Neutrophil (primary cell): Measurements from ENCODE around the gene ADAM15.

Source experiments
- H3K27ac ChIP-seq: fragments of 200-600 bp; sonication (generic); 2 replicates; pipeline ENCODE4 v1.5.1; 2016; ENCODE audit warnings: mild to moderate bottlenecking, moderate library complexity
- H3K27me3 ChIP-seq: fragments of 200-600 bp; sonication (generic); 2 replicates; pipeline ENCODE4 v1.6.0; 2016; ENCODE audit warnings: mild to moderate bottlenecking
- H3K36me3 ChIP-seq: fragments of 200-600 bp; sonication (generic); 2 replicates; pipeline ENCODE4 v1.5.1; 2017
- H3K4me1 ChIP-seq, 2 experiments: fragments of 200-600 bp in 1 of 2; sonication (generic) in 1 of 2; 1 replicate in 1 of 2; 2 replicates in 1 of 2; pipeline versions ENCODE4 v1.5.1 to v1.6.1; 2013 to 2016; ENCODE audit warnings: low read depth in 1 of 2, low read length in 1 of 2, mild to moderate bottlenecking in 1 of 2, moderate library complexity in 1 of 2; ENCODE audit not compliant: control insufficient read depth in 1 of 2, insufficient read depth in 1 of 2
- H3K4me3 ChIP-seq, 2 experiments: fragments of 200-600 bp in 1 of 2; sonication (generic) in 1 of 2; 1 replicate in 1 of 2; 2 replicates in 1 of 2; pipeline ENCODE4 v1.5.1; 2013 to 2016; ENCODE audit warnings: low read depth in 1 of 2, low read length in 1 of 2, mild to moderate bottlenecking in 1 of 2, moderate library complexity in 1 of 2
- H3K9me3 ChIP-seq: fragments of 200-600 bp; sonication (generic); 2 replicates; pipeline ENCODE4 v1.5.1; 2016
- TF ChIP-seq, protein P1 (sequence below): fragments of 200-600 bp; sonication (generic); IDR thresholded peaks from 2 replicates; pipeline ENCODE4 v1.5.1; 2016; ENCODE audit warnings: antibody characterized with exemption

The ADAM15 gene

DNA sequence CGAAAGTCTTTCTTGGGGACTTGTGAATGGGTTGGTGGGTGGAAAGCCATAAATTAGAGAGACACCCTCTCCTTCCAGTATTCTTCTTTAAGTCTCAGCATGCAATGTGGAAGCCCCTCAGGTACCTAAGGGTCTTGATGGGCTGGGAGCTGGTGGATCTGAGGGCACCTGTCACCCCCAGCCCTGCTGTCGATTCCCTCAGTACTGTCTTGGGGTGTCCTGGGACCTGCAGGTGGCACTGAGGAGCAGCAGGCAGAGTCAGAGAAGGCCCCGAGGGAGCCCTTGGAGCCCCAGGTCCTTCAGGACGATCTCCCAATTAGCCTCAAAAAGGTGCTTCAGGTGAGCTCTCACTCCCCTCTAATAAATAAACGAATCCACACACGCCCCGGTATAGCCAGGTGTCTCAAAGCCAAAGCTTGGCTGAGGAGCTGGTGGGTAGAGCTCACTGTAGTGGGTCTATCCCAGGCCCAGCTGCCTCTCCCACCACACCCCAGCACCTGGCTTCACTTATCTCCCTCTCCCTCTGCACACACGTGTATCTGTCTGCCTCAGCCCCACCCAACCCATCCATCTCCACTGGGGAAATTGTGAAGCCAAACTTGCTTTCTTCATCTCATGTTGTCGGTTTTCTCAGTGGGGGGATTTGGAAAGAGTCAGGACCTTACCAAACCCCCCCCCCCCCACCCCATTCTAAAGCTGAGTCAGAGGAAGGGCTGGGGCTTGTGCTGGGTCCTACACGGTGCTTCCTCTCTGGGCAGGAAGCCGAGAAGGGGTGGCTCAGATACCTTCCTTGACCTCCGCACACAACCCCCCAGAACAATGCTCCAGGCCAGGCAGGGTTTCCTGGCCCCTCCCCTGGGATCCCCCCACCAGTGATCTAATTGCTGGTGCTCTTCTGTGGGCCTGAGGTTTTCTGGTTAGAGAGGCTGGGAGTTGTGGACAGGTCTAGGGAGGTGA is 1.6 kb downstream of the ADAM15 start:
- Histone ChIP-seq H3K4me3 (peak overlapping the region; percentile 87 to 92), H3K9me3 (no peaks in the 10 kb centered on the region), H3K36me3 (peaks cover 33% of the 10 kb centered on the region), H3K4me1 (peaks cover 38 to 42% of the 10 kb centered on the region in 2 experiments), H3K27ac (peak overlapping the region; percentile 88), H3K27me3 (no peaks in the 10 kb centered on the region)
- TF ChIP-seq, protein P1, sequence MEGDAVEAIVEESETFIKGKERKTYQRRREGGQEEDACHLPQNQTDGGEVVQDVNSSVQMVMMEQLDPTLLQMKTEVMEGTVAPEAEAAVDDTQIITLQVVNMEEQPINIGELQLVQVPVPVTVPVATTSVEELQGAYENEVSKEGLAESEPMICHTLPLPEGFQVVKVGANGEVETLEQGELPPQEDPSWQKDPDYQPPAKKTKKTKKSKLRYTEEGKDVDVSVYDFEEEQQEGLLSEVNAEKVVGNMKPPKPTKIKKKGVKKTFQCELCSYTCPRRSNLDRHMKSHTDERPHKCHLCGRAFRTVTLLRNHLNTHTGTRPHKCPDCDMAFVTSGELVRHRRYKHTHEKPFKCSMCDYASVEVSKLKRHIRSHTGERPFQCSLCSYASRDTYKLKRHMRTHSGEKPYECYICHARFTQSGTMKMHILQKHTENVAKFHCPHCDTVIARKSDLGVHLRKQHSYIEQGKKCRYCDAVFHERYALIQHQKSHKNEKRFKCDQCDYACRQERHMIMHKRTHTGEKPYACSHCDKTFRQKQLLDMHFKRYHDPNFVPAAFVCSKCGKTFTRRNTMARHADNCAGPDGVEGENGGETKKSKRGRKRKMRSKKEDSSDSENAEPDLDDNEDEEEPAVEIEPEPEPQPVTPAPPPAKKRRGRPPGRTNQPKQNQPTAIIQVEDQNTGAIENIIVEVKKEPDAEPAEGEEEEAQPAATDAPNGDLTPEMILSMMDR, result no peak

DNA sequence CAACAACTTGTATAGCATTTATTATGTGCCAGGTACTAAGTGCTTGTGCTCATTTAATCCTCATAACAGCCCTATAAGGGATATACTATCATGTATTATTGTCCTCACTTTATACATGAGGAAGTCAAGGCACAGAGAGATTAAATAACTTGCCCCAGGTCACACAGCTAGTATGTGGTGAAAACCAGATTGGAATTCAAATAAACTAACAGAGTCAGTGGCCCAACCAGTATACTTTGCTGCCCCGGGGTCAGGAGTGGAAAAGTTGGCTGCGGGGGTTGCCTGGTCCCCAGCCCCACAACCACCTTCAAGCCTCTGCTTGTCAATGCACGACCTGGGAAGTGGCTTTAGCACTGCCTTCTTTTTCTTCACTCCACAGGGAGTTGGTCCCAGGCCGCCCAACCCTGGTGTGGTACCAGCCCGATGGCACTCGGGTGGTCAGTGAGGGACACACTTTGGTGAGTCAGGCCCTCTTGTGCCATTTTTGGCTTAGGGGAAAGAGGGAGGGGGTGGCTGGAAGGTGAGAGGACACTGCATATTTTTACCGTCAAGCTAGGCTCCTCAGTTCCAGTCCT is 2.5 kb downstream of the ADAM15 start:
- peak overlapping the region in 1 of 2 experiments; percentile 92 for H3K4me3 ChIP-seq

DNA sequence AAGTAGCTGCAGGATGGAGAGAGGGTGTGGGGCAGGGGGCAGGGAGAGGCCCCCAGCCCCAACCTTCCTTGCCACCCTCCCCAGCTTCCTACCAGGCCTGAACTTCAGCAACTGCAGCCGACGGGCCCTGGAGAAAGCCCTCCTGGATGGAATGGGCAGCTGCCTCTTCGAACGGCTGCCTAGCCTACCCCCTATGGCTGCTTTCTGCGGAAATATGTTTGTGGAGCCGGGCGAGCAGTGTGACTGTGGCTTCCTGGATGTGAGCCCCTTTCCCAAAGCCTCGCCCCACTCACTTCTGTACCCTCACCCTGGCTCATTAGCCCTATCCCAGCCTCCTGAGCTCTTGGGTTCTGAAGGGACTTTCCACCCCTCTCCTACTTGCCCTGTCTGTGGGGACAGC is 6.0 kb downstream of the ADAM15 start:
- Histone ChIP-seq H3K27me3 (peaks cover 1% of the 10 kb centered on the region), H3K4me1 (peaks cover 27 to 30% of the 10 kb centered on the region in 2 experiments), H3K9me3 (no peaks in the 10 kb centered on the region), H3K27ac (no peak overlapping the region), H3K4me3 (no peak overlapping the region), H3K36me3 (peaks cover 68% of the 10 kb centered on the region)
- TF ChIP-seq, protein P1, result no peak

More for the DNA sequence above, 2.5 kb downstream of the ADAM15 start:
- TF ChIP-seq, protein P1, result no peak
- Histone ChIP-seq H3K27ac (peak overlapping the region; percentile 88), H3K4me1 (peaks cover 38 to 42% of the 10 kb centered on the region in 2 experiments), H3K27me3 (no peaks in the 10 kb centered on the region), H3K36me3 (peaks cover 42% of the 10 kb centered on the region), H3K9me3 (no peaks in the 10 kb centered on the region)

DNA sequence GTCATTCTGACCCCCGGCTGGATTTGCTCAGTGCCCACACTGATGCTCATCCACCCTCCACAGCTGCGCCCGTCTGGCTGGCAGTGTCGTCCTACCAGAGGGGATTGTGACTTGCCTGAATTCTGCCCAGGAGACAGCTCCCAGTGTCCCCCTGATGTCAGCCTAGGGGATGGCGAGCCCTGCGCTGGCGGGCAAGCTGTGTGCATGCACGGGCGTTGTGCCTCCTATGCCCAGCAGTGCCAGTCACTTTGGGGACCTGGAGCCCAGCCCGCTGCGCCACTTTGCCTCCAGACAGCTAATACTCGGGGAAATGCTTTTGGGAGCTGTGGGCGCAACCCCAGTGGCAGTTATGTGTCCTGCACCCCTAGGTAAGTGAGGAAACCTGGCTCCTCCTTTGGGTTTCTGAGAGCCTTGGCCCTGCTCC is 6.7 kb downstream of the ADAM15 start:
- TF ChIP-seq, protein P1, result no peak
- H3K4me1 ChIP-seq, result peaks cover 26 to 30% of the 10 kb centered on the region in 2 experiments
- H3K27me3 ChIP-seq, result peaks cover 8% of the 10 kb centered on the region
- peaks cover 68% of the 10 kb centered on the region for H3K36me3 ChIP-seq
- no peak overlapping the region for H3K4me3 ChIP-seq
- no peaks in the 10 kb centered on the region for H3K9me3 ChIP-seq
- H3K27ac ChIP-seq, result no peak overlapping the region

DNA sequence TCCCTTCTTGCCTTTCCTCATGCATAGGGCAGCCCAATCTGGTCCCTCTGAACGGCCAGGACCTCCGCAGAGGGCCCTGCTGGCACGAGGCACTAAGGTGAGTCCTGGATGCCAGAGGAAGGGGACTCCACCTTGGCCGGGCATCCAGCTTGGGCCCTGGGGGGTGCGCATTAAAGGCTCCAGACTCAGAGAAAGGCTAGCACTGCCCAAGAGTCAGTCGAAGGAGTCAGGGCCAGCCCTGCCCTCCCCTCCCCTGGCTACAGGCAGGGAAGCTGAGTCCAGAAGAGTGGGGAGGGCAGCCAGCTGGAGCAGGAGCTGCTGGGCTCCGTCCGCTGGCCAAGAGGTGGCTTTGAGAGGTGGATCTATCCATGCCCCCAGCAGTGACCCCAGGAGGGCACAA is 9.6 kb downstream of the ADAM15 start:
- peaks cover 25% of the 10 kb centered on the region for H3K27me3 ChIP-seq
- TF ChIP-seq, protein P1, result no peak
- H3K9me3 ChIP-seq, result no peaks in the 10 kb centered on the region
- H3K36me3 ChIP-seq, result peaks cover 54% of the 10 kb centered on the region
- peaks cover 29 to 36% of the 10 kb centered on the region in 2 experiments for H3K4me1 ChIP-seq
- no peak overlapping the region for H3K27ac ChIP-seq
- no peak overlapping the region for H3K4me3 ChIP-seq
